ENCODE measurements around the gene LCA5L.

The LCA5L gene

DNA sequence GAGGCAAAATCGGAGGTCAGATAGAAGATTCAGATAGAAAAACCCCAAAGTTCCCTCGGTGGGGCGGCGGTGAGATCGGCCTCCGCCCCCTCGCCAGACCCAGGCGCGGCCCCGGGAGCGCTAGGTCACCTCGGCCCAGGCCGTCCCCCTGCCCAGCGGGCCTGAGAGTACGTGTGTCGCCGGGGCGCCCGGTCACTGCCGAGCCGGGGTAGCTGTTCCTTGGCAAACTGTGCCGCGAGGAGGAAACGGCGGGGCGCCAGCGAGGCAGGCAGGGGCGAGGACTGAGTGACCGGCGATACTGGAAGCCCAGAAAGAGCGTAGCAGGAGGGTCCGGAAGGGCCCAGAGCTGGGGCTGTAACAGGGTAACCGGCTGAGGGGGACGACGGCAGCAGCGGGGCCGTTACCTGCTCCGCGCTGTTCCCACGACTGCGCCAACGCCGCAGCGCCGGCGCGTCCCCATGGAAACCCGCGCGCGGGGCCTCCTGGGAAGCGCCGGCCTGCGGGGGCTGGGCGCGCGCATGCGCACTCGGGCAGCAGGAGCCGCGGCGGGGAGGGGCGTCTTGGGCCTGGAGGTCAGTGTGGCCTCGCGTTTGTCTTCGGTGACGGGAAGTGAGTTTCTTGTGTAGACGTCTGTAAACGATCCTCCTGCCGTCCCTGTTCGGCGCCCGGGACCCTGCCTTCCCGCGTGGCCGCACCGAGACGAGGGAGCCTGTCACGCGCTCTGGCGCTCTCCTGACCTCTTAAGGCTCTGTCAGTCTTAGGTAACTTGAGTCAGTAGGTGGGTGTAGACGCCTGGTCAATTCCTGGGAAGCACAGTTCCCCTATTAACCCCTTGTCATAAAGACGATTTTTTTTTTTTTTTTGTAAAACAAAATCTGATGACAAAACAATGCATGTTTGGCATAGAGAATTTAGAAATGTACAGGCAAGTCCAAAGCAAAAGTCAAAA, at the start of gene LCA5L:
Gene LCA5L (minus strand): TSS at position 458 of the 949 bp plus-strand sequence. CDS start 17,285 bp downstream, outside the sequence.
- peak; percentile 2 for DNase-seq

DNA sequence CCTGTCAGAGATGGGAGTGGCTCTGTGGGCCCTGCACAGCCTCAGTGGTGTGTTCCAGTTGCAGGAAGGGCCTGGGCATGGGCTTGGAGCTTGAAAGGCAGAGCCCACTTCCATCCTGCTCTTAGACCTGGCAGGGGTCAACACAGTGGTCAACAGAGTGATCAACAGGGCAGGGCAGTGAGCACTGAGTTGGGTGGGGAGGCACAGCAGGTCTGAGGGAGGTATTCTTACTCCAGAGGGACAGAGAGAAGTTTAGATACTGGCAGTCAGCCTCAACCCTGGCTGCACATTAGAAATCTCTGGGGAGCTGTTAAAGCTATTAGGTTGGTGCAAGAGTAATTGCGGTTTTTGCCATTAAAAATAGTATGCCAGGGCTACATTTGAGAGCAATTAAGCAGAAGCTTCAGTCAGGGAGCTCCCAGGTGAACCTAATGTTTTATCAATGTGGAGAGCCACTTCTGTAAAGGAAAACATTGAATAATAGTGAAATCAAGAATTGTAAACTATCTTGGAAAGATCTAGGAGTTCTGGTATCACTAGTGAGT, 43.9 kb upstream of the LCA5L start:
- DNase-seq = no peak

DNA sequence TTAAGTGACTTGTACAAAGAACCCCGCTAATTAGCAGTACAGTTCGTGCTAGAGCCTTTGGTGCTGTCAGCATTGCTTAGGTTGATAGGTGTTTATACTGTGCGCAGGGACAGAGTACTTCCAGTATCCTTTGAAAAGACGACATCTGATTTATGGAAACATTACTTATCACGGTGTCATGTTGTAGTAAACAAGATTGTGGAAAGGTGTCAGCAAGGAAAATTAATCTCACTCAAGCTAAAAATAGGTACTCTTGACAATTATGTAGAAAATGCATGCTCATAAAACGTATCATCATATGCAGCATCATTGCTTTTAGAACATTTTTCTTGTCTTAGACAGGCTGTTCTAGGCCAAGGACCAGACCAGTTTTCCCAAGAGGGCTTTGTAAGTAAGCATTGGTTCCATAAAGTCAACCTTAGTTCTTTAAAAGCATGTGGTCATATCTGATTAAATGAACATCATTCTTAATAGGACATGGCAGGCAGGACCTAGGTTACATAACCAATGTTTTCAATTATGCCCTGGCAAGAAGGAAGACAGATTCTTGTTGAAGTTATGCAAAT, 39.2 kb upstream of the LCA5L start:
- no peak for DNase-seq

- no peak for DNase-seq
These were observed 38.3 kb upstream of the LCA5L start for GRCh38 chr21:39483917-39484316.

- DNase-seq = no peak
These were observed 36.3 kb upstream of the LCA5L start for GRCh38 chr21:39481886-39482285.

DNA sequence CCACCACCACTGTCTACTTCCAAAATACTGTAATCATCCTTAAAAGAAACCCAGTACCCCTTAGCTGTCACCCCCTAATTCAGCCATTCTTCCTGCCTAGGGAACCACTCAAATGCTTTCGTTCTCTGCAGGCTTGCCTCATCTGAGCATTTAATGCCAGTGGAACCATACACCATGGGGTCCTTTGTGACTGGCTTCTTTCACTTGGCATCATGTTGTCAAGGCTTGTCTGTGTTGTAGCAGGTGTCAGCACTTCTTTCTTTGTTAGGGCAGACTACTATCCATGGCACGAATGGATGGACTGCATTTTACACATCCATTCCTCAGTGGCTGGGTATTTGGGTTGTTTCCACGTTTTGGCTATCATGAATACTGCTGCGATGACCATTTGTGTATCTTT, 34.7 kb upstream of the LCA5L start:
- DNase-seq = no peak

- DNase-seq = no peak
These were observed 34.2 kb upstream of the LCA5L start for GRCh38 chr21:39479814-39480182.

- DNase-seq = no peak
These were observed 33.7 kb upstream of the LCA5L start for GRCh38 chr21:39479164-39479813.

GRCh38 chr21:39474611-39475010, 29.0 kb upstream of the LCA5L start:
- DNase-seq = no peak

DNA sequence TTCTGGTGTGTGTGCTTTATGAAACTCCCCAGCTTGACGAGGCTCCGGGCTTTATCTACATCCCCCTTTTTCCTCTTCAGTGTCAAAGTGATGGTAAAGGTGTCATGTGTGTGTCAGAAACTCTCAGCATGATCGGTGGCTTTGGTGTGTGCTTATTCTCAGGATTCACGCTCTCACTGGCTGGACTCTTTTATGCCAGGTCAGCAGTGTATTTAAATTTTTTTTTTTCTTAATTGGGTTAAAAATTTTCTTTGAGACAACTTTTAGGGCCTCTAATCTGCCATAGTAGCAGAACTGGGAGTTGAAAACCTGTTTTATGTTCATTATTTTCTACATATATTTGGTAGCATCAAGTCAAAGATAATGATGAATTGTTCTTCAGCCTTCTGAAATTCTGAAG, 27.2 kb upstream of the LCA5L start:
- DNase-seq = no peak

DNA sequence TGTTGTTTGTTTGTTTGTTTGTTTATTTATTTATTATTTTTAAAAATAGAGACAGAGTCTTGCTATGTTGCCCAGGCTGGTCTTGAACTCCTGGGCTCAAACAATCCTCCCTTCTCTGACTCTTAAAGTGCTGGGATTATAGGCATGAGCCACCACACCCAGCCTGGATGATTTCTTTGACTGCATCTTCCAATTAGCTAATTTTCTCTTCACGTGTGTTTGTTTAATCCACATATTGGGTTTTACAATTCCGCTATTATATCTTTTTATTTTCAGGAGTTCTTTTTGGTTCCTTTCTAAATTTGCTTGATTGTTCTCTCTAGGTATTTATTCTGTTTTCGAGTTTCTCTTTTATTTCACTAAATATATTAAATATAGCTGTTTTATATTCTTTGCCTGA, 26.0 kb upstream of the LCA5L start:
- DNase-seq = no peak

DNA sequence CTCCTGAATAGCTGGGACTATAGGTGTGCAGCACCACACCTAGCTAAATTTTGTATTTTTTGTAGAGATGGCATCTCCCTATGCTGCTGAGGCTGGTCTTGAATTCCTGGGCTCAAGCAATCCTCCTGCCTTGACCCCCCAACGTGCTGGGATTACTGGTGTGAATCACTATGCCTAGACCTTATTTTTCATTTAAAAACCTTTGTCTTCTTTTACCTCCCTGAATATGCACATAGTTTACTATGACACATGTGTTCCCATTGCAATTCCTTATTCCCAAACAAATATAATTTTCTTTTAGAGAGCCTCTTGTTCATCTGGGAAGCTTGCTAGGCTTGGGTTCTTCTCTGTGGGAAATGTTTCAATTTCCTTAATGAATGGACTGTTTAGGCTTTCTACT, 23.0 kb upstream of the LCA5L start:
- DNase-seq = no peak

DNA sequence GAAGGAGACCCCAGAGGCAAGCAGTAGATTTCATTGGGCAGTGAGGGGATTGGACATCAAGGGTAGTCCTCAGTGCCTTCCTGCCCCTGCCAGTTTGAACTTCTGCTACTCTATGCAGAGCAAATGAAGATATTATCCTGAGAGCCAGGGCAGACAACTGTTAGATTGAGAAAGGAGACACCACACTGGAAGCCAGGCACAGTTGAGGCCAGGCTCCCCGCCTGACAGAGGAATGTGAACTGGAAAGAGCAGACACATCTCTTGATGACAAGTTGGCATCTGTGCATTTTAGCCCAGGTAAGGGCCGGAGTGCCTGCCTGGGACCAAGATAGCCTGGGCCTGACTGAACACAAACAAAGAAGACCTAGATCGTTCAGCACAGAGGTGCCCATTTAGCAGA, 22.2 kb upstream of the LCA5L start:
- DNase-seq = no peak

DNA sequence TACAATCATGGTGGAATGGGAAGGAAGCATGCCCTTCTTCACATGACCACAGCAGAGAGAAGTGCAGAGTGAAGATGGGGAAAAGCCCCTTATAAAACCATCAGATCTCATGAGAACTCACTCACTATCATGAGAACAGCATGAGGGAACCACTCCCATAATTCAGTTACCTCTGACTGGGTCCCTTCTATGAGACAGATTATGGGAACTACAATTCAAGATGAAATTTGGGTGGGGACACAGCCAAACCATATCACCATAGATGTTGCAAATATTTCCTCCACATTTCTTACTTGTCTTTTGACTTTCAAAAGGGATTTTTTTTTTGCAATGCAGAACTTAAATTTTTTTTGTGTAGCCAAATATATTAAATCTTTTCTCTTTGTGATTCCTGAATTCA, 21.0 kb upstream of the LCA5L start:
- DNase-seq = no peak

- no peak for DNase-seq
These were observed 17.7 kb upstream of the LCA5L start for GRCh38 chr21:39463308-39463707.

GRCh38 chr21:39461419-39461818, 15.8 kb upstream of the LCA5L start:
- DNase-seq = no peak

GRCh38 chr21:39456665-39457064, 11.1 kb upstream of the LCA5L start:
- no peak for DNase-seq

GRCh38 chr21:39454949-39455668, 9.5 kb upstream of the LCA5L start:
- DNase-seq = no peak

- no peak for DNase-seq
These were observed 8.1 kb upstream of the LCA5L start for GRCh38 chr21:39453571-39454179.

GRCh38 chr21:39452970-39453342, 7.4 kb upstream of the LCA5L start:
- DNase-seq = no peak

DNA sequence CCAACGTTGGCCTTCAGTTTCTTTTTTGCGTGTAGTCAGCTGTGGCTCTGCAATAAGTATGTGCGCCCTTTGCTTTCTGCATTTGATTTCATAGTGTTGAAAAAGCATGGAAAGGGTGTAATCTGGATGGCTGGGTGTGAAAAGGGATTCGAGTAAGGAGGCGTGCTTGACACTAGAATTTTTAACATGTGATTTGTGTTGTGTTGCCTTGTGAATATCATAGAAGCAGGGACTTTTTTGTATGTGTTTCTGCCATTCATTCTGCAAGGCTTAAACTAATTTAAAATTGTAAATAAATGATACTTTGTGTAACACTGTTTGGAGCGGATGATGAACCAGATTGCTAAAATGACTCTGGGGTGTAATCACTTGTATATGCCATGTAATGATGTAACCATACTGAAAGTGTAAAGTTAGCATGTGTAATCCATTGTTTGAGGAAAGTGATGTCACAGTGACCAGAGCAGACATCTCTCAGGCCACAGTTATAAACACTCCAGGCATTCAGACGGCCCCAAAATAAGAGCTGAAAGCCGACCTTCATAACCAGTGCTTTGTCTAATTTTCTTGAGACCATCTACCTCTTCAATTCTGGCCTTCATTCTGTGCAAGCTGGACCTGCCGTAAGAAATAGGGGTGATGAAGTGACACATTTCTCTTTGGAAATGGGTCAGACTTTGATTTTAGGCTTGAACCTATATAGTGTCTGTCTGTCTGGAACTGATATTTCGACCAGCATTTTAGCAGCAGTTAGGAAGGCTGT, 6.8 kb upstream of the LCA5L start:
- DNase-seq = no peak
